AG08396 (cell line): ENCODE data around the gene TGFB1I1.
"Not testable (repeated sequence)": the region's sequence is repeated elsewhere in the genome, so short reads cannot be mapped to it uniquely, and the experiment has no call there.

Experiments
- DNase-seq: peaks from one replicate; pipeline ENCODE4 v3.0.0; 2012; ENCODE audit warnings: low spot score, mixed read lengths

Gene TGFB1I1

DNA sequence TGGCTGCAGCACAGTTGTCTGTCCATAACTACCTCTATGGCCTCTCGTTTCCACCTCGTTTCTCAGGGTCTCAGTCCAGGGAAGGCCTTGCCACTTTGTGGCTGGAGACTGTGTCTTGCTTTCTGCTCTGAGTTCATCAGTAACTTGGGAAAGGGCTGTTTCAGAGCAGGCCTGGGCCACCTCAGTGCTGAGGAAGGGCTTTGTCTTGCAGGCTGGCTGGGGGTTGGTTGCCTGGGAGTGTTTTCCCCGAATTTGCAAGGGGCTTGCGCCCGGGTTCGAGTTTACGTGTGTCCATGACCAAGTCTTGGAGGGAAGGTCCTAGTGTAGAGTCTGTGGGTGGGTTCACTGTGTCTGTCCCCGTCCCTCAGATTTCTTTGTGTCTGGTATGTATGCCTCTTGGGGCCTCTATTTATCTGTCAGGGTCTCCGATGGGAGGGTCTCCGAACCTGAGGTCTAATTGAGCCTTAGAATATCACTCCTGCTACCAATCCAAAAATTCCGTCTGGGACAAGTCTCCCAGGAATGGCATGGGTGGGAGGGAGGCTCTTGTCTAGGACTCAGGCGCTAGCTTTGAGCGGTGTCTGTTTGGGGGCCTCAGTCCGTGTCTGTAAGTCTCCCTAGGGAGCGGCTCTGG lies 594 bp upstream of the TGFB1I1 start:
- DNase-seq, result no peak

DNA sequence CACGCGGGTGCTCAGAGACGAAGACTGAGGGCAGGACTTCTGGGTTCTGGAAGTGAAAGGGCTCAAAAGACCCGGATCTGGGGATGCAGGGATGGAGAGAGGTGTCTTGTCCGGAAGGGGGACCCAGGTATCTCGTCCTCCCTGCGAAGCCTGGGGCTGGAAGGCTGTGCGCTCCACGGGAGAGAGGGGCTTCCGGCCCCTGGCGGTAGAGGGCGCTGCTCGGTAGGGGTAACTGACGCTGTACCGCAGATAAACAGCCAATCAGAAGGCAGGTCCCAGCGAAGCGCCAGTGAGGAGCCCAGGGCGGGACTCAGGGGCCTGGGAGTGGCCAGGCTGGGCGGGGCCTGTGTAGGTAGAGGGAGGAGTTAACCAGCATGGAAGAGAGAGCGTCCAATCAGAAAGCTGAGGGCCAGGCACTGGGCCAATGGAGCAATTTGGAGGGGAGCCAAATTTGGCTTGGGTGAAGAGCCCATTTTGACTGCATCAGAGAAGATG lies 804 bp downstream of the TGFB1I1 start:
- peak; percentile 98 for DNase-seq

DNA sequence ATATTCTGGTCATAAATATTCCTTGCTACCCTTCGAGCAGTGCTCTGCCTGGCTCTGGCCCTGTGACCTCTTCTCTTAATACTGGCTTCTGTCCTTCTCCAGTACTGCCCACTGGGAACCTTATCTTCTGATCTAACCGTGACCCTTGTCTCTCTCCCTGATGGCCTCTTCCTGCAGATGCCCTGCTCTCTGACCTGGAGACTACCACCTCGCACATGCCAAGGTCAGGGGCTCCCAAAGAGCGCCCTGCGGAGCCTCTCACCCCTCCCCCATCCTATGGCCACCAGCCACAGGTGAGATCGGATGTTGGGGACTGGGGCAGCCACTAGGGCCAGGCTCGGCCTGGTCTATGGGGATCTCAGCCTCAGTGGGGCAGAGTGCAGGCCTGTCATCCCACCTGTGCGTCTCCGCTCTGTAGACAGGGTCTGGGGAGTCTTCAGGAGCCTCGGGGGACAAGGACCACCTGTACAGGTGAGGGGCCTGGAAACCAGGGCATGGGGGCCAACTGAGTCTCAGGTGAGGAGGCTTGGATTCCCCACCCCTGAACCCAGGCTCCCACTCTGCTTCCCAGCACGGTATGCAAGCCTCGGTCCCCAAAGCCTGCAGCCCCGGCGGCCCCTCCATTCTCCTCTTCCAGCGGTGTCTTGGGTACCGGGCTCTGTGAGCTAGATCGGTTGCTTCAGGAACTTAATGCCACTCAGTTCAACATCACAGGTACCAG lies 1.5 kb downstream of the TGFB1I1 start:
- DNase-seq, result no peak

DNA sequence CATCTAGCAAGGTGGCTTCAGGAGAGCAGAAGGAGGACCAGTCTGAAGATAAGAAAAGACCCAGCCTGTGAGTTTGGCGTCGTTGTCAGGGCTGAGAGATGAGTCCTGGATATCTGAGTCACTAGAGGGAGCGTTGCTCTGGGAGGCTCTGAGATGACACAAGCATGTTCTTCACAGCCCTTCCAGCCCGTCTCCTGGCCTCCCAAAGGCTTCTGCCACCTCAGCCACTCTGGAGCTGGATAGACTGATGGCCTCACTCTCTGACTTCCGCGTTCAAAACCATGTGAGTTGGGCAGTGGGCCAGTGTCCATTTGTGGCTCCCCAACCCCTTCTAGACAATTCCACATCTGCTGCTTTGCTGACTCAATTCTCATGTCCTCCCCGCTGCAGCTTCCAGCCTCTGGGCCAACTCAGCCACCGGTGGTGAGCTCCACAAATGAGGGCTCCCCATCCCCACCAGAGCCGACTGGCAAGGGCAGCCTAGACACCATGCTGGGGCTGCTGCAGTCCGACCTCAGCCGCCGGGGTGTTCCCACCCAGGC lies 2.3 kb downstream of the TGFB1I1 start:
- DNase-seq, result peak; percentile 93

DNA sequence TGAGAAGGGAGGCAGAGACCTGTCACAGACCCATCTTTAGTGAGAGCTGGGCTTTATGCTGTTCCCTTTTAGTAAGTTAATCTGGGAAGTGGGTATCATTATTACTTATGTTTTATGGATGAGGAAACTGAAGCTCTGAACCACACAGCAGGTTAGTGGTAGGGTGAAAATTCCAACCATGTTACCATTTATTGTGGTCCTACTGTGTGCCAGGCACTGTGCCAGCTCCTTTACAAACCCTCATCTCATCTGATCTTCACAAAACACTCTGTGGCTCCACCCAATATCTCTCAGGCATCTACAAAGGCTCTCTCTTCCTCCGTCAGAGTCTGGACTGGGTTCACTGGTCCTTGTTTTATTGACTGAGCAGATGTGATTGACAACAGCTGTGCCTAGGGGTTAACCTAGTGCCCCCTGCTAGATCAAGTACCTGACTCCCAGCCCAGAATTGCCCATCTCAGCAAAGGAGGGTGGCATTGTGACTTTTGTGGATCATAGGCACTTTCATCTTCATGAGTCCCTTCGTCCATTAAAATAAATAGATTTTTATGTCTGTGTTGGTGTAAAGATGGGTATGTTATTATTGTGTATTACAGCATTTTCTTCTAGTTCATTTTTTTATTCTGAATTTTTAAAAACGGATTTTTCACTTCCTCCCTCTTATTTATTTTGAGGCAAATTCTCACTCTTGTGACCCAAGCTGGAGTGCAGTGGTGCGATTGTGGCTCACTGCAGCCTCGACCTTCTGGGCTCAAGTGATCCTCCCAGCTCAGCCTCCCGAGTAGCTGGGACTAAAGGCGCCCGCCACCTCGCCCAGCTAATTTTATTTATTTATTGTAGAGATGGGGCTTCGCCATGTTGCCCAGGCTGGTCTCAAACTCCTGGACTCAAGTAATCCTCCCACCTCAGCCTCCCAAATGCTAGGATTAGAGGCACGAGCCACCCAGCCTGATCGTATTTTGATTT lies 3.1 kb downstream of the TGFB1I1 start:
- no peak for DNase-seq

DNA sequence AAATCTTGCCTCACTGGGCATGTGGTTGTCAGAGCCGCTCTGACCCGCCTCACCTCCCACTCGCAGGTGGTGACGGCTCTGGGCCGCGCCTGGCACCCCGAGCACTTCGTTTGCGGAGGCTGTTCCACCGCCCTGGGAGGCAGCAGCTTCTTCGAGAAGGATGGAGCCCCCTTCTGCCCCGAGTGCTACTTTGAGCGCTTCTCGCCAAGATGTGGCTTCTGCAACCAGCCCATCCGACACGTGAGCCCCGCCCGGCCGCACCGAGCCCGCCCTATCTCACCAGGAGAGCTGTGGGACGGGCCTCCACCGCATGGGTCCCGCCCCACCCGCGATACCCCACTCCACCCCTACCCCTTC lies 4.0 kb downstream of the TGFB1I1 start:
- DNase-seq, result no peak

DNA sequence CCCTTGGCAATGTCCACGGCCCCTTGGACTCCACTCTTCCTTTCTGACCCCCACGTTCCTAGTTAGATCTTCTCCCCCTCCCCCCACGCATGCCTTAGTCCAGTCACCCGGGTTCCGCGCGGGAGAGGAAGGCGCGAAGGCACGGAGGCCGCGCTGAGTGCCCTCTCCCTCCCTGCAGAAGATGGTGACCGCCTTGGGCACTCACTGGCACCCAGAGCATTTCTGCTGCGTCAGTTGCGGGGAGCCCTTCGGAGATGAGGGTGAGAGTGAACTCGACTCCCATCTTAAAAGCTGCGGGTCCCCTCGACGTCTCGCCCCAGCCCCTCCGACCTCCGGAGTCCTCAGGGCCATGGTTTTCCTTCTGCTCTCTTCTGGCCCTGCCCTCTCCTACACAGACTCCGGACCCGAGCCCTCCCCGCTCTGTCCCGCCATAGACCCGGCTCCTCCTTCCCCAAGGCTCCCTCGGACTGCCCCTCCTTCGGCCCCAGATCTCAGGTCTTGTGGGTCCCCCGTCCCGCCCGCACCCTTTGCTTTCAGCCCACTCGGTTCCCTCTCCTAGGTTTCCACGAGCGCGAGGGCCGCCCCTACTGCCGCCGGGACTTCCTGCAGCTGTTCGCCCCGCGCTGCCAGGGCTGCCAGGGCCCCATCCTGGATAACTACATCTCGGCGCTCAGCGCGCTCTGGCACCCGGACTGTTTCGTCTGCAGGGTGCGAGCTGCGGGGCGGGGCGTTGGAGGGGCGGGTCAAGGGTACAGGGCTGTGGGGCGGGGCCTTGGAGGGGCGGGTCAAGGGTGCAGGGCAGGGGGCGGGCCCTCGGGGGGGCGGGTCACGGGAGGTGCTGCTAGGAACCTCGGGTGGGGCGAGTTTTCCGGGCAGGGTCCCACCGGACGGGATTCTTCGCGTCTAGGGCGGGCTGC lies 4.6 kb downstream of the TGFB1I1 start:
- no peak for DNase-seq

DNA sequence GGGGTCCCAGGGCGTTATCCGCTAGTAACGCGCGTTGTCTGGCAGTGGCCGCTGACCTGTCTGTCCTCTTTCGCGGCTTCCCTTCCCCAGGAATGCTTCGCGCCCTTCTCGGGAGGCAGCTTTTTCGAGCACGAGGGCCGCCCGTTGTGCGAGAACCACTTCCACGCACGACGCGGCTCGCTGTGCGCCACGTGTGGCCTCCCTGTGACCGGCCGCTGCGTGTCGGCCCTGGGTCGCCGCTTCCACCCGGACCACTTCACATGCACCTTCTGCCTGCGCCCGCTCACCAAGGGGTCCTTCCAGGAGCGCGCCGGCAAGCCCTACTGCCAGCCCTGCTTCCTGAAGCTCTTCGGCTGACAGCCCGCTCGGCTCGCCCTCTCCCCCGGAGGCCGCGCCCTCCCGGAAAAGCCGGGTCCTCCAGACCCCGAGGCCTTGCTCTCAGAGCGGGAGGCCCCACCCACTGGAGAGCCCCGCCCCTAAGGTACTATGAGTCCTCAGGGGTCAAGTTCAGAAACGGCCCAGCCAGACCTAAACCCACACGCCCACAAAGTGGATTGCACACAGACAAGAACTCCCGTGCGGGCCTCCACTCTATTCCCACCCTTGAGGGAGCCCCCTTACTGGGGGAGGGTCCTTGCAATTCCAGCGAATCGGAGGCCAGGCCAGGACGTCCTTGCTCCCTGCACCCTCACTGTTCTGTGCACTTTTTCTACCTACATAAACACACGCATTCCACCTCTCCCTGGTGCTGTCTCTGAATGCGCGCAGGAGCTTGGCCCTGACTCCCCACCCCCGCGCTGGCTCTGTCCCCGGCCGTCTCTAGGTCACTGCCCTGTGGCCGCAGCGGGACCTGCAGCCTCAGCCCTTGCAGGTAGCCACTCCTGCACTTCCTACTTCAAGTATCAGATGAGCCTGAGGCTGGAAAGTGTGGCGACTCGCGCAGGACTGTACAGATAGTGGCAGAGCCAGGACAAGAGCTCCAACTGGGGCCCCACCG lies 5.6 kb downstream of the TGFB1I1 start:
- DNase-seq, result no peak

DNA sequence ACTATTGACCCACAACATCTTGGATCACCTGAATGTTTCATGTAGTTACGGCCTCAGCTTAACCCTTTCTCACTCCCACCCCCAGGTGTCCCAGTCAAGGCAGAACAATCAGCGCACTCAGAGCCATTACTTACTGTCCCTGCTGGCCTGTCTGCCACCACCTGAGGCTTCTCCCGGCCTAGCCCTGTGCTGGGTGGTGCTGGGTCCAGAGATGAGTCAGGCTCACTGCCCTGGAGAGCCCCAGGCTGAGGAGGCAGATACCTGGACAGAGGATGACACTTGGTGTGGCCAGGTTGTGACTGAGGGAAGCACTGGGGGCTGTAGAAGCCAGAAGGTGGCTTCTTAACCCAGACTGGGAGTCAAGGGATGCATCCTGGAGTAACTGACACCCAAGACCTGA lies 7.0 kb downstream of the TGFB1I1 start:
- DNase-seq, result no peak

DNA sequence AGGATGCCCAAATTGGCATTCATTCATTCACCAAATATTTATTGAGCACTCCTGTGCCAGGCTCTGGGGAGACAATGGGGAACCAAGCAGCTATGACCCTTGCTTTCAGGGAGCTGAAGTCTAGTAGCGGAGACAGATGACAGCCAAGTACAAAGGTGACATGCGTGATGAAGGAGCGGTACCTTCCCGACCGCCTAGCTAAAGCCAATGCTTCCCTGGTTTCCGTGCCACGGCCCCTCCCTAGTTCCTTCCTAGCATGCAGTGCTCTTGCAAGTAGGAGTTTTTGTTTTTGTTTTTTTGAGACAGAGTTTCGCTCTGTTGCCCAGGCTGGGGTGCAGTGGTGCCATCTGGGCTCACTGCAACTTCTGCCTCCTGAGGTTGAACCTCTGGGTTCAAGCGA lies 7.8 kb downstream of the TGFB1I1 start:
- DNase-seq, result no peak

DNA sequence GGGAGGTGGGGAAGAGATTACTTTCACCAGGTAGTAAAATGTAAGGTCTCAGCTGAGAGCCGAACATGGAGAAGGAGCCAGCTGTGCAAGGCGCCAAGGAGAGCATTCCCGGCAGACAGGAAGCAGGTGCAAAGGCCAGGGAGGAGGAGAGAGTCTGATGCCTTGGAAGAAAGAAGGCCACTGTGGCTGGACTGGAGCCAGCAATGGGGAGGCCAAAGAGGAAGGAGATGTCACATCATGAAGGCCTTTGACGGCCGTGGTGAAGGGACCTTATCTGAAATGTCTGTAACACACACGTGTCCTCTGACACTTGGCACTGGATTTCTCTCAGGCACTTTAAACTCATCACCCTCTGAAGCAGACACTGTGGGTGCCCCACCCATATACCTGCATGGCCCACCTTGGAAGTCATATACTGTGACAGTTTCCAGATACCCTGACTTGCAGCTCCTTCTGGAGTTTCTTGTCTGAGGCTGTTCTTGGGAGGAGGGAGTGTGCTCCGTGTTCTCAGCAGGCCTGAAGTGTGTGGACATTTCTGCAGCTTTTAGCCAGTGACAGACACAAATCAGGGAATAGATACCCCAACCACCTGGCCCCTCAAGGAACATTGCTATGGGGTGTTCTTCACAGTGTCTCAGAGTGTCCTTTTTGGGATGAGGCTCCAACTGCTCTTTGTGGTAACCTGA lies 9.0 kb downstream of the TGFB1I1 start:
- no peak for DNase-seq

DNA sequence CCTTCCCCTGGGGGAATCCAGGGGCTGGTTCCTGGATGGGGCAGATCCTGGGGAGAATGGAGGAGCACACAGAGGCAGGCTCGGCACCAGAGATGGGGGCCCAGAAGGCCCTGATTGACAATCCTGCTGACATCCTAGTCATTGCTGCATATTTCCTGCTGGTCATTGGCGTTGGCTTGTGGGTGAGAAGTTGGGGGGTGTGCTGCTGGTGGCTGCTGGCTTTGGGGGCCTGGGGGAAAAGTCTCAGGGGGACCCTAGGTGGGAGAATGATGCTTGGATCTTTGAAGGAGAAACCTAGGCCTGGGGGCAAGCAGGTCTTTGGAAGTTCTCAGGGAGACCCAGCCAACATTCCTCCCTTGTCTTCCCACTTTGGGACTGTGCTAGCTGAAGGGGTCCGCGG lies 11.1 kb downstream of the TGFB1I1 start, which contains the start of gene SLC5A2:
SLC5A2 (plus strand) TSS at position 43 of the 400 bp plus-strand sequence; CDS start at position 57, 14 bp downstream.
- DNase-seq, result no peak

DNA sequence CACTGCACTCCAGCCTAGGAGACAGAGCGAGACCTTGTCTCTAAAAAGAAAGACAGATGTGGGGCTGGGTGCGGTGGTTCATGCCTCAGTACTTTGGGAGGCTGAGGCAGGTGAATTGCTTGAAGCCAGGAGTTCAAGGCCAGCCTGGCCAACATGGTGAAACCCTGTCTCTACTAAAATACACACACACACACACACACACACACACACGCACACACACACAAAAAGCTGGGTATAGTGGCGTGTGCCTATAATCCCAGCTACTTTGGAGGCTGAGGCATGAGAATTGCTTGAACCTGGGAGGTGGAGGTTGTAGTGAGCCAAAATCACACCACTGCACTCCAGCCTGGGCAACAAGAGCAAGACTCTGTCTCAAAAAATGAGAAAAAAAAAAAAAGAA lies 12.1 kb downstream of the TGFB1I1 start:
- not testable (repeated sequence) for DNase-seq

DNA sequence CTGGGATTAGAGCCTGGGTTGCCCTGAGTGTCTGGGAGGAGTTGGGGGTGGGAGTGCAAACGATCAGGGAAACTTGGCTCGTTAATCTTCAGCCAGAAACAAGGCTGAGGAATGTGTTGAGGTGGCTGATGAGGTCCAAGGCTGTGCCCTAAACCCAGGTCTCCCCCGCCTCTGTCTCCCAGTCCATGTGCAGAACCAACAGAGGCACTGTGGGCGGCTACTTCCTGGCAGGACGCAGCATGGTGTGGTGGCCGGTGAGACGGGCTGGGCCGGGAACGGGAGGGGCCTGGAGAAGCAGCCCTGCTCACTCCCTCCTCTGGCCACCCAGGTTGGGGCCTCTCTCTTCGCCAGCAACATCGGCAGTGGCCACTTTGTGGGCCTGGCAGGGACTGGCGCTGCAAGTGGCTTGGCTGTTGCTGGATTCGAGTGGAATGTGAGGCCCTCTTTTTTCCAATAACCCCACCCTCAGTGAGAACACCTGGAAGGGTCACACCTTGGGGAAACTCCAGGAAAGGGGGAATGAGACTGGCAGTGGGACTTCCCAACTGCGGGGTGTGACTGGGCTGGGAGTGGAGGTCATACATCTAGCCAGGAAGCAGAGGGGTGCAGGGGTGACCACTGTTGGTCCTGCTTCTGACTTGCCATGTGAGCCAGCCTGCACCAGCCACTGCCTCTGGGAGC lies 12.7 kb downstream of the TGFB1I1 start:
- DNase-seq, result no peak

DNA sequence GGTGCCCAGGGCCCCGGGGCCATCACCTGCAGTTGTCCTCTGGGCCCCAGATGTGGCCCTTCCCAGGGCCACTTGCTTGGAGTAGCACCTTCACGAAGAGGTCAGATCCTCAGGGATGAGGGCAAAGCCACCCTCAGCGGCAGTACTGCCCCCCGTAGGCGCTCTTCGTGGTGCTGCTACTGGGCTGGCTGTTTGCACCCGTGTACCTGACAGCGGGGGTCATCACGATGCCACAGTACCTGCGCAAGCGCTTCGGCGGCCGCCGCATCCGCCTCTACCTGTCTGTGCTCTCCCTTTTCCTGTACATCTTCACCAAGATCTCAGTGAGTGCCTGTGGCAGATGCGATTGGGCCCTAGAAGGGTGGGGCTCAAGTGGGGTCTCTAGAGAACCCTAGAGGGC lies 13.6 kb downstream of the TGFB1I1 start:
- DNase-seq, result no peak

DNA sequence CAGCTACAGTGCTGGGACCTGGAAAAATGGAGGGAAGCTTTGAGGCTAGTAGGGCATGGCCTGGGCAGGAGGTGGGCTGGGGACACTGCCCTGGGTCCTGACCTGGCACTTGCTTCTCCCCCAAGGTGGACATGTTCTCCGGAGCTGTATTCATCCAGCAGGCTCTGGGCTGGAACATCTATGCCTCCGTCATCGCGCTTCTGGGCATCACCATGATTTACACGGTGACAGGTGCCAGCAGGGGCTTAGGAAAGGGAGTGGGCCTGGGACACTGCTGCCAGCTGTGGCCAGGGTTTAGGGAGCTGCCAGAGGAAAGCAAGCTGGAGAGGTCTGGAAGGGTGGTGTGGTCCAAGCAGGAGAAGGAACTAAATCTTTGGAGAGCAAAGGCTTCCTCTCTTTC lies 14.1 kb downstream of the TGFB1I1 start:
- no peak for DNase-seq

DNA sequence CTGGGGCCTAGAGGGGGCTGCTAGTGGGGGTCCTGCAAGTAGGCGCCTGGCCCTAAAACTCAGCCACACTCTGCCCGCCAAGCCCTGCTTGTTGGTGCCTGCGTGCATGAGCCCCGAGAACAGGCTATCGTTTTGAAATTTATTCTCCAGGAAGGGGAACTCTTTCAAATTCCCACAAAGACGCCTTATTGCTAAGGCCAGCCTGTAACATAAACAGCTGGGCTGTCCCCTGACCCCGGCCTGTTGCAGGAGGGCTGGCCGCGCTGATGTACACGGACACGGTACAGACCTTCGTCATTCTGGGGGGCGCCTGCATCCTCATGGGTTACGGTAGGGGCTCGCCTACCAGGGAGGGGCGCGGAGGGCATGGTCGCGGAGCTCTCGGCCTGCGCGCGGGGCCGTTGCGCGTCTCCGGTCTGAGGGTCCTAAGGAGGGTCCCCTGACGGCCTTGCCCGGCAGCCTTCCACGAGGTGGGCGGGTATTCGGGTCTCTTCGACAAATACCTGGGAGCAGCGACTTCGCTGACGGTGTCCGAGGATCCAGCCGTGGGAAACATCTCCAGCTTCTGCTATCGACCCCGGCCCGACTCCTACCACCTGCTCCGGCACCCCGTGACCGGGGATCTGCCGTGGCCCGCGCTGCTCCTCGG lies 15.2 kb downstream of the TGFB1I1 start:
- no peak for DNase-seq
